DND-41 (cell line): ENCODE results near the gene AHNAK2.

ENCODE experiments used
- ATAC-seq: fragments of 200-7000 bp; cut with Tn5 transposase; 3 replicates; pipeline ENCODE4 v1.9.1; 2021; ENCODE audit warnings: low read depth; ENCODE audit not compliant: insufficient read depth
- DNase-seq: peaks from one replicate; pipeline ENCODE4 v3.0.0-alpha.2; 2020
- H2AFZ ChIP-seq: 2 replicates; pipeline ENCODE4 v1.6.0; 2012; ENCODE audit warnings: low read depth, low read length
- H3K27ac ChIP-seq: 2 replicates; pipeline ENCODE4 v1.5.1; 2012; ENCODE audit warnings: low read length, inconsistent platforms
- H3K27me3 ChIP-seq: fragments of 200-600 bp; sonication (generic); 2 replicates; pipeline ENCODE4 v1.6.0; 2012; ENCODE audit warnings: low read length, mild to moderate bottlenecking, inconsistent platforms; ENCODE audit not compliant: insufficient read depth, poor library complexity
- H3K36me3 ChIP-seq: 2 replicates; pipeline ENCODE4 v1.5.1; 2012; ENCODE audit warnings: low read length, inconsistent platforms; ENCODE audit not compliant: insufficient read depth
- H3K4me1 ChIP-seq: 2 replicates; pipeline ENCODE4 v1.5.1; 2012; ENCODE audit warnings: mild to moderate bottlenecking, low read length; ENCODE audit not compliant: insufficient read depth
- H3K4me2 ChIP-seq: 2 replicates; pipeline ENCODE4 v1.6.0; 2012; ENCODE audit warnings: mild to moderate bottlenecking, moderate library complexity, low read length, inconsistent platforms; ENCODE audit not compliant: insufficient read depth
- H3K4me3 ChIP-seq, 2 experiments: fragments of 200-600 bp in 1 of 2; shearing (Covaris generic) in 1 of 2; 2 replicates each; pipeline ENCODE4 v1.5.1; 2012 to 2016; ENCODE audit warnings: inconsistent platforms in 2 of 2, low read length in 2 of 2, mild to moderate bottlenecking in 2 of 2, low read depth in 1 of 2, moderate library complexity in 1 of 2
- H3K79me2 ChIP-seq: 2 replicates; pipeline ENCODE4 v1.6.0; 2012; ENCODE audit warnings: low read length, inconsistent platforms; ENCODE audit not compliant: insufficient read depth
- H3K9ac ChIP-seq: 2 replicates; pipeline ENCODE4 v1.6.0; 2012; ENCODE audit warnings: low read depth, mild to moderate bottlenecking, inconsistent platforms, low read length, moderate library complexity
- H3K9me3 ChIP-seq: 2 replicates; pipeline ENCODE4 v1.5.1; 2012; ENCODE audit warnings: low read length, moderate library complexity, mild to moderate bottlenecking, inconsistent platforms; ENCODE audit not compliant: insufficient read depth, severe bottlenecking
- H4K20me1 ChIP-seq: 2 replicates; pipeline ENCODE4 v1.6.0; 2012; ENCODE audit warnings: low read length; ENCODE audit not compliant: insufficient read depth
- EZH2 ChIP-seq: IDR thresholded peaks from 3 replicates; pipeline ENCODE4 v1.6.1; 2012; ENCODE audit warnings: borderline replicate concordance, low read depth, mild to moderate bottlenecking, moderate library complexity, low read length, inconsistent platforms; ENCODE audit not compliant: severe bottlenecking
- TF ChIP-seq, protein P1 (sequence below): IDR thresholded peaks from 2 replicates; pipeline ENCODE4 v1.5.1; 2012; ENCODE audit warnings: borderline replicate concordance, low read length, moderate library complexity, mild to moderate bottlenecking; ENCODE audit not compliant: poor library complexity, severe bottlenecking; ENCODE audit errors: extremely low read depth

The AHNAK2 gene

DNA sequence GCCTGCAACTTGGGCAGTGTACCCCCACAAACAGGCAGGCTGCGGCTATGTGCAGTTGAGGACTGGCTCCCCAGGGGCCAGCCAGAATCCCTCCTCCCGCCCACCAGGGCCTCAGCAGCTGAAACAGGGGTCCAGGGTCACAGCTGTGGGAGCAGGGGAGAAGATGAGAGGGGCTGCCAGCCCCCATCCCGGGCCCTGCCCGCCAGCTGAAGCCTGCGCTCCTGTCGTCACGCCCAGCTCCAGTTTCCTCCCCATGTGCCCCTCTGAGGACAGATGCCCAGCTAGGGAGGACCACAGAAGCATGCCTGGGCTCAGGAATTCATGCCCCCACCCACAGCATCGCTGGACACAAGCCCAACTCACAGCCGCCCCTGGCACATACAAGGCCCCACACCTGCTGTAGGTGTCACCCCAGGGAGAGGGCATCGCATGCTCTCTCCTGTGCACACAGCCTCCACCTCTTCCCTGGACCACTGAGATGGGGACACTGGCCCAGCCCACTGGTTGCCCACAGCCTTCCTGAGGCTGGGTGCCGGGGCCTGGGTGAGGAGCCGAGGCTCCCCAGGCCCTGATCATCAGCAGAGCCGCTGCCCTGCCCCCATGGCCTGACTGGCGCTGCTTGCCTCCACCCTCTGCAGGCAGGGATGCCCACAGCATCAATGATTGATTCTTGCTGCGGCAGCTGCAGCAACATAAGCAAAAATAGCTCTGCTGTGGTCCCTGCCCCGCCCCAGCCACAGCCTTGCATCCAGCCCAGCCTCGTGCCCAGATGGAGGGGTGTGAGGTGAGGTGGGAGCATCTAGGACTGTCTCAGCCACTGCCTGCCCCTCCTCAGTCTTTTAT lies 3.7 kb upstream of the AHNAK2 start:
- Histone ChIP-seq H3K9ac (no peak overlapping the region), H3K79me2 (no peaks in the 10 kb centered on the region), H3K4me1 (peaks cover 17% of the 10 kb centered on the region), H3K4me2 (no peak overlapping the region), H3K4me3 (no peak overlapping the region), H3K9me3 (no peaks in the 10 kb centered on the region), H4K20me1 (no peaks in the 10 kb centered on the region), H3K36me3 (no peaks in the 10 kb centered on the region), H3K27me3 (no peaks in the 10 kb centered on the region), H2AFZ (no peak overlapping the region), H3K27ac (no peak overlapping the region)
- TF ChIP-seq, protein P1, sequence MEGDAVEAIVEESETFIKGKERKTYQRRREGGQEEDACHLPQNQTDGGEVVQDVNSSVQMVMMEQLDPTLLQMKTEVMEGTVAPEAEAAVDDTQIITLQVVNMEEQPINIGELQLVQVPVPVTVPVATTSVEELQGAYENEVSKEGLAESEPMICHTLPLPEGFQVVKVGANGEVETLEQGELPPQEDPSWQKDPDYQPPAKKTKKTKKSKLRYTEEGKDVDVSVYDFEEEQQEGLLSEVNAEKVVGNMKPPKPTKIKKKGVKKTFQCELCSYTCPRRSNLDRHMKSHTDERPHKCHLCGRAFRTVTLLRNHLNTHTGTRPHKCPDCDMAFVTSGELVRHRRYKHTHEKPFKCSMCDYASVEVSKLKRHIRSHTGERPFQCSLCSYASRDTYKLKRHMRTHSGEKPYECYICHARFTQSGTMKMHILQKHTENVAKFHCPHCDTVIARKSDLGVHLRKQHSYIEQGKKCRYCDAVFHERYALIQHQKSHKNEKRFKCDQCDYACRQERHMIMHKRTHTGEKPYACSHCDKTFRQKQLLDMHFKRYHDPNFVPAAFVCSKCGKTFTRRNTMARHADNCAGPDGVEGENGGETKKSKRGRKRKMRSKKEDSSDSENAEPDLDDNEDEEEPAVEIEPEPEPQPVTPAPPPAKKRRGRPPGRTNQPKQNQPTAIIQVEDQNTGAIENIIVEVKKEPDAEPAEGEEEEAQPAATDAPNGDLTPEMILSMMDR: no peak
- TF ChIP-seq EZH2: no peak
- DNase-seq: no peak
- ATAC-seq: no peak

DNA sequence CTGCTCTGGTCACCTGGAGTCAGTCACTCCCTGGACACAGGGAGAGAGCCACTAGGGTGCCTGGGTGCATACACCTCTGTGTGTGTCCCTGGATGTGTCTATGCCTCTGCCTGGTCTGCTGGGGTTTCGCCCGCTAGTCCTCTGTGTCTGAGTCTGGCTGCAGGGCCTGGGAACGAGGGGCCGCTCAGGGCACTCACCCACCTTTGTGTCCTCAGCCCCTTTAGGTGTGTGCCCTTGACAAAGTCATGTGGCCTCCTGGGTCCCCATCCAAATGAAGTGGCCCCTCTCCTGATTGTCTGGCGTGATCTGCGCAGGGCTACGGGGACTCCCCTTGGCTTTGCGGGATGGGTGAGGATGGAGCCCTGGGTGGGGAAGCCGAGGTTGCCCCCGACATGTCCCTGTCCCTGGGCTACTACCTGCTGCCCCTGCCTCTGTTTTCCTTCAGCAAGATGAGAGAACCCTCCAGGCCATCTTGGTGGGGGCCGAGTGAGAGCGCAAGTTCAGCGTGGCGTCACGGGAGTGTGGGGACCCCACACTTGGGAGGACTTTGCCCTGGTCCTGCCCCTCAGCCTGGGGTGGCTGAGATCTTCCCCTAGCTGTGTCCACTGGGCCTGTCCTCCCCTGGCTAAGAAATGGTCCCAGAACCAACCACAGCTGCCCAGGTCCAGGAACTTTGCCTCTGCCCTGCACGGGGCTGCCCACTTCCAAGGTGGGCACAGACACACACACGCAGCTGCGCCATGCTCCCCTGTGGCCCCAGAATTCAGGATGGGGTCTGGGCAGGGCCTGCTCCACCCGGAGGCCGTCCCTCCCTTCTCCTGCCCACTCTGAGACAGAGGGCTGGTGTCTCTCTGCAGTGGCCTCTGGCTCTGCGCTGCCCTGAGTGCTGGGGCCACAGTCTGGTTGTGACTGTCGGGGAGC lies 2.7 kb upstream of the AHNAK2 start:
- Histone ChIP-seq H3K27ac (no peak overlapping the region), H3K4me2 (no peak overlapping the region), H2AFZ (no peak overlapping the region), H3K36me3 (no peaks in the 10 kb centered on the region), H3K27me3 (no peaks in the 10 kb centered on the region), H3K9ac (no peak overlapping the region), H3K4me1 (peaks cover 7% of the 10 kb centered on the region), H3K79me2 (no peaks in the 10 kb centered on the region), H3K4me3 (no peak overlapping the region), H4K20me1 (no peaks in the 10 kb centered on the region), H3K9me3 (no peaks in the 10 kb centered on the region)
- no peak for ATAC-seq
- TF ChIP-seq EZH2: no peak
- TF ChIP-seq, protein P1: no peak
- DNase-seq: no peak

DNA sequence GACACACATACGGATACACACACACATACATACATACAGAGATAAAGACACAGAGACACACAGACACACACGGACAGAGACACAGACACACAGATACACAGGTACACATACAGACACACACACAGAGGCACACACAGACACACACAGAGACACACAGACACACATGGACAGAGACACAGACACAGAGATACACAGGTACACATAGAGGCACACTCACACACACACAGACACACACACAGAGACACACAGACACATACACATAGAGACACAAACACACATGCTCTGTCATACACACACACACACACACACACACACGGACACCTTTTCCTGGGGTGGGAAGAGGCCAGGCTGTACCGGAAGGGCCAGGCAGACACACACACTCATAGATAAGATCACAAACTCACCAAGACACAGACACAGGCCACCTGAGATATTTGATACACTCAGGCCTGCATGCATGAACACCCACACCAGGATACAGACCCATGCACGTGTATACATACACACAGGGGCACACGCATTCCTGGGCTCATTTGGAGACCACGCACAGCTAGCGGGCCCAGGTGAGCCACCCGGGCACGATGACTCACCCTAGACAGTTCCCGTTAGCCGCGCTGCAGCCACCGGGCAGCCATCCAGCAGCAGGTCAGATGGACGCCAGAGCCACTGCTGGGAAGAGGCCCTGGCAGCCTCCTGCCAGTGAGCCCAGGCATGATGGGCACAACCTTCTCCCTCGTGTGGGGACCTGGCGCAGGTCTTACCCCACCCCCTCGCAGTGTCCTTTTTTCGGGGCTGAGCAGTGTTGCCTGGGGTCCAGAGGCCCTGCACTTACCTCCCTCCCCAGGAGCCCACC lies 1.8 kb upstream of the AHNAK2 start:
- ATAC-seq (no peak), DNase-seq (no peak)
- H4K20me1 ChIP-seq: peaks cover 1% of the 10 kb centered on the region; the same call in 1 of the 2 replicates
- H2AFZ ChIP-seq: no peak overlapping the region
- H3K9ac ChIP-seq: no peak overlapping the region
- H3K27ac ChIP-seq: no peak overlapping the region
- H3K4me2 ChIP-seq: no peak overlapping the region
- H3K4me1 ChIP-seq: peaks cover 4% of the 10 kb centered on the region
- no peaks in the 10 kb centered on the region for H3K79me2 ChIP-seq
- no peaks in the 10 kb centered on the region for H3K36me3 ChIP-seq
- H3K9me3 ChIP-seq: no peaks in the 10 kb centered on the region
- H3K27me3 ChIP-seq: no peaks in the 10 kb centered on the region
- no peak overlapping the region for H3K4me3 ChIP-seq
- TF ChIP-seq, protein P1: no peak
- TF ChIP-seq EZH2: no peak
